ENCODE measurements around the gene OR7A17. TPM values are rescaled to one million over a fixed set of nuclear protein-coding genes. Genes with fewer than 3 reads are reported as not detected.

OR7A17 gene
- total and polyA plus RNA-seq, 2 of the 8 experiments (the other 6 are each of a cell fraction or from before 2014, with no cell fraction given): not detected

DNA sequence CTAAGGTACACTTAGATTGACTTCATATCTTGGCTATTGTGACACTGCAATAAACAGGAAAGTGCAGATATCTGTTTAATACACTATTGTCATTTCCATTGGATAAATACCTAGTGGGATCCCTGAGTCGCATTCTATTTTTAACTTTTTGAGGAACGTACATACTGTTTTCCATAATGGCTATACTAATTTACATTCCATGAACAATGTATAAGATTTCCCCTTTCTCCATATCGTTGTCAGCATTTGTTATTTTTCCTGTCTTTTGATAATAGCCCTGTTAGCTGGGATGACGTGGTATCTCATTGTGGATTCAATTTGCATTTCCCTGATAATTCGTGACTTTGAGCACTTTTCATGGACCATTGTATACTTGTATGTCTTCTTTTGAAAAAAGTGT lies 17.4 kb downstream of the OR7A17 start:
- Histone ChIP-seq H3K9me3 (ENCODE audit: insufficient read depth in 2 of 2, low read depth in 1 of 2, low read length in 1 of 2) (peaks cover 41 to 47% of the 10 kb centered on the region in 2 experiments), H3K27me3 (replicated peaks in 1 of 4; ENCODE audit: control insufficient read depth in 3 of 4, extremely low read depth in 1 of 4, insufficient read depth in 3 of 4, low read length in 3 of 4) (no peaks in the 10 kb centered on the region), H2BK12ac (ENCODE audit: low read depth, low read length) (no peak overlapping the region), H3K14ac (ENCODE audit: insufficient read length) (no peak overlapping the region), H2BK120ac (replicated peaks; ENCODE audit: low read depth, low read length) (no peak overlapping the region), H2BK5ac (ENCODE audit: low read depth, low read length) (no peak overlapping the region), H3K56ac (replicated peaks; ENCODE audit: insufficient read length, low read depth, low read length) (no peak overlapping the region), H4K8ac (ENCODE audit: extremely low read depth, insufficient read depth, low read length) (no peak overlapping the region), H3K23ac (ENCODE audit: insufficient read length) (no peak overlapping the region), H2AK5ac (ENCODE audit: low read depth, low read length) (no peak overlapping the region), H2BK20ac (ENCODE audit: low read length) (no peak overlapping the region), H3K4me2 (ENCODE audit: insufficient read depth in 1 of 2, low read depth in 2 of 2, low read length in 2 of 2) (no peak overlapping the region), H3K4ac (replicated peaks; ENCODE audit: insufficient read length, low read depth, low read length) (no peak overlapping the region), H3K79me1 (ENCODE audit: low read depth, low read length) (no peaks in the 10 kb centered on the region), H3K9ac (replicated peaks in 1 of 4; ENCODE audit: extremely low read depth in 1 of 4, low read depth in 3 of 4, low read length in 3 of 4) (no peak overlapping the region), H4K5ac (ENCODE audit: insufficient read length, low read depth, low read length) (no peak overlapping the region), H3K27ac (ENCODE audit: low read depth, low read length) (no peak overlapping the region), H3K79me2 (ENCODE audit: control insufficient read depth in 1 of 2, insufficient read depth in 2 of 2, low read length in 2 of 2) (no peaks in the 10 kb centered on the region), H3K4me1 (replicated peaks in 1 of 4; ENCODE audit: control insufficient read depth in 3 of 4, insufficient read depth in 4 of 4, low read length in 3 of 4) (no peaks in the 10 kb centered on the region), H3K23me2 (ENCODE audit: low read depth, low read length) (no peaks in the 10 kb centered on the region; the same call in 1 of the 2 replicates), H2AFZ (ENCODE audit: low read length) (no peak overlapping the region), H3K36me3 (ENCODE audit: control insufficient read depth in 2 of 4, insufficient read depth in 4 of 4, low read length in 3 of 4) (no peaks in the 10 kb centered on the region), H4K91ac (replicated peaks; ENCODE audit: insufficient read length, low read length) (no peak overlapping the region), H2BK15ac (ENCODE audit: low read length) (no peak overlapping the region), H3K4me3 (ENCODE audit: extremely low read depth in 1 of 4, insufficient read depth in 2 of 4, low read depth in 3 of 4, low read length in 4 of 4) (no peak overlapping the region), H4K20me1 (replicated peaks in 1 of 2; ENCODE audit: control insufficient read depth in 1 of 2, insufficient read depth in 2 of 2, low read length in 2 of 2) (no peaks in the 10 kb centered on the region), H3K18ac (ENCODE audit: extremely low read depth, low read length) (no peak overlapping the region)
- POLR2A ChIA-PET (ENCODE audit: partially characterized antibody): no interaction called here
- whole genome bisulfite sequencing, 2 experiments (ENCODE audit: extremely low coverage in 1 of 2, insufficient coverage in 1 of 2, insufficient read length in 1 of 2, insufficient replicate concordance in 2 of 2, low coverage in 1 of 2, low lambda C conversion rate in 2 of 2, missing lambda C conversion rate in 1 of 2): 74% methylated on average over 5 of the region's 5 CpGs; no CpG with 5 or more reads in 1 of the 2 experiments
- DNase-seq (ENCODE audit: low read depth in 1 of 2, low spot score in 2 of 2) (no peak), FAIRE-seq (no peak)
- CTCF ChIA-PET (ENCODE audit: partially characterized antibody): no interaction called here
- no peak for TF ChIP-seq EP300 (IDR thresholded peaks at IDR 0.05; ENCODE audit: borderline replicate concordance in 1 of 2, low read depth in 2 of 2, low read length in 2 of 2)
- TF ChIP-seq SIN3A (conservative IDR thresholded peaks at IDR 0.05 in 1 of 2, IDR thresholded peaks at IDR 0.05 in 1 of 2; ENCODE audit: low read depth in 1 of 2, low read length in 2 of 2): no peak
- TF ChIP-seq SIX5 (IDR thresholded peaks at IDR 0.05; ENCODE audit: low read depth, low read length): no peak
- no peak for TF ChIP-seq NRF1 (IDR thresholded peaks at IDR 0.05; ENCODE audit: low read depth, low read length)
- no peak for TF ChIP-seq SP1 (IDR thresholded peaks at IDR 0.05; ENCODE audit: low read depth, low read length)
- TF ChIP-seq TAF7 (optimal IDR thresholded peaks at IDR 0.05; ENCODE audit: borderline replicate concordance, low read depth, low read length): no peak
- TF ChIP-seq CHD2 (IDR thresholded peaks at IDR 0.05; ENCODE audit: low read length): no peak
- TF ChIP-seq ASH2L (IDR thresholded peaks at IDR 0.05; ENCODE audit: low read length): no peak
- TF ChIP-seq POLR2A (IDR thresholded peaks at IDR 0.05; ENCODE audit: control extremely low read depth in 1 of 2, low read depth in 2 of 2, low read length in 2 of 2): no peak
